Transverse colon (tissue), 4 donors: ENCODE results near the gene PAK6. TPM values are rescaled to one million over a fixed set of nuclear protein-coding genes. Genes with fewer than 3 reads are reported as not detected.

ENCODE experiments used
- DNase-seq: peaks from one replicate; pipeline ENCODE4 v3.0.0-alpha.2; 2019
- H3K27ac ChIP-seq, 4 donors: fragments of 200-600 bp; sonication (generic); 2 replicates each; pipeline ENCODE4 v1.5.1; 2016 to 2018; ENCODE audit warnings: inconsistent platforms in 4 of 4
- H3K27me3 ChIP-seq: fragments of 200-600 bp; sonication (generic); 2 replicates; pipeline ENCODE4 v1.5.1; 2017; ENCODE audit warnings: inconsistent platforms
- H3K36me3 ChIP-seq, 4 donors: fragments of 200-600 bp; sonication (generic); 2 replicates each; pipeline ENCODE4 v1.5.1; 2017 to 2019; ENCODE audit warnings: inconsistent platforms in 4 of 4
- H3K4me1 ChIP-seq, 4 donors: fragments of 200-600 bp; sonication (generic); 2 replicates each; pipeline ENCODE4 v1.5.1; 2017 to 2020; ENCODE audit warnings: inconsistent platforms in 4 of 4
- H3K4me3 ChIP-seq, 4 donors: fragments of 200-600 bp; sonication (generic); 1 replicate in 1 of 4; 2 replicates in 3 of 4; pipeline versions ENCODE4 v1.5.1 to v1.6.1; 2017 to 2019; ENCODE audit warnings: inconsistent platforms in 4 of 4
- H3K9me3 ChIP-seq, 2 donors: fragments of 200-600 bp; sonication (generic); 2 replicates each; pipeline ENCODE4 v1.5.1; 2017 to 2019; ENCODE audit warnings: inconsistent platforms in 2 of 2
- EP300 ChIP-seq: sonication (generic); formaldehyde crosslinking; IDR thresholded peaks from one replicate; pipeline ENCODE4 v1.6.1; 2017; ENCODE audit warnings: antibody characterized with exemption, low read depth
- POLR2A ChIP-seq: fragments of 450-650 bp; IDR thresholded peaks from one replicate; pipeline ENCODE4 v1.6.1; 2016; ENCODE audit warnings: antibody characterized with exemption, mild to moderate bottlenecking, moderate library complexity
- POLR2AphosphoS5 ChIP-seq, 3 donors: sonication (generic); formaldehyde crosslinking; IDR thresholded peaks; one replicate each; pipeline ENCODE4 v1.6.1; 2016; ENCODE audit warnings: antibody characterized with exemption in 3 of 3
- WGBS, 2 donors: methylation state at CpG; one replicate each; pipeline ENCODE4 v1.1.5; 2018; ENCODE audit warnings: low coverage in 1 of 2; 5-methylcytosine and 5-hydroxymethylcytosine counted together
- in situ Hi-C, 4 donors: fragments of 200-750 bp; cut with MboI; loops; one replicate each; pipeline versions ENCODE4 v1.15.0 to v1.15.1; 2017; ENCODE audit warnings: low sequenced_read_pairs in 3 of 4, low pct_ligation_motif_present in 1 of 4, low pct_unique_long_range_greater_than_20kb in 1 of 4
- intact Hi-C: fragments of 100-400 bp; cut with DNase I; formaldehyde crosslinking; loops from one replicate; pipeline ENCODE4 v1.15.1; 2023; ENCODE audit warnings: low total_unique reads
- total RNA-seq, 4 donors: library from RNA; depleted of rRNA; stranded (reverse); fragments of >200 nt; gene quantifications; one replicate each; pipeline ENCODE4 v1.1.0, GENCODE V29; 2016
- TF ChIP-seq, protein P1 (sequence below), 5 experiments: fragments of 200-600 bp in 3 of 5; fragments of 450-650 bp in 2 of 5; sonication (generic) in 3 of 5; IDR thresholded peaks; 1 replicate in 2 of 5; 2 replicates in 3 of 5; pipeline ENCODE4 v1.5.1; 2016 to 2017; ENCODE audit warnings: antibody characterized with exemption in 5 of 5, inconsistent platforms in 3 of 5, mild to moderate bottlenecking in 2 of 5, moderate library complexity in 1 of 5

Gene PAK6
- total RNA-seq, 4 donors from 2014 or later: 3.0 to 7.5 (median 4.5) TPM

DNA sequence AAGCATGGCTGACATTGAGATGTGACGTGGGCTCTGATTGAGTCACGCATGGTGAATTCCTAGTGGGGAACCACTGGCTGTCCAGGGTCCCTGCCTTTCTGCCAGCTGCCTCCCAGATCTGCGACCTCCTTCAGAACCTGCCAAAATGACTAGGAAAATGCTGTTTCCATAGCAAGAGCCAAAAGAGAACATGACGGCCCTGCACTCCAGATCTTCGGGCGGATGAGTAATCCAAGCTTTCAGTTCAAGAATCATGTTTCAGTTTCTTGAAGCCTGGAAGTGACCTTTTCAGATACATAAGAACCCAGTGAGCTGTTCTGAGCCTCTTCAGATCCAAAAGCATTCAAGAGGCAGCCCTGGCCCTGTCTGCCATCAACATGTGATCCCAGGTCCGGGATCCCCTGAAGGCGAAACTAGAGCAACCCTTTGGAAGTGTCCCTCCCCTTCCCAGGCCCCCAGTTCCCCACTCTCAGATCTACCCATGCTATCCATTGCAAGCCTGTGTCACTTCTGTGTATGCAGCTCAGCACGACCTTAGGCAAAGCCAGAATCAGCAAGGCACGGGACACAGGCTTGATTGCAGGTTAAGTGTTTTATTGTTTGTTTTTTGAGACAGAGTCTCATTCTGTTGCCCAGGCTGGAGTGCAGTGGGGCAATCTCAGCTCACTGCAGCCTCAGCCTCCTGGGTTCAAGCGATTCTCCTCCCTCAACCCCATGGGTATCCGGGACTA lies 24.3 kb downstream of the PAK6 start:
- no peaks in the 10 kb centered on the region for H3K9me3 ChIP-seq
- no peak overlapping the region for H3K4me3 ChIP-seq
- no peaks in the 10 kb centered on the region for H3K27me3 ChIP-seq
- TF ChIP-seq EP300 (no peak), POLR2AphosphoS5 (IDR thresholded peaks at IDR 0.05) (peak in 1 of 3 donors; percentile 28), POLR2A (no peak)
- TF ChIP-seq, protein P1, sequence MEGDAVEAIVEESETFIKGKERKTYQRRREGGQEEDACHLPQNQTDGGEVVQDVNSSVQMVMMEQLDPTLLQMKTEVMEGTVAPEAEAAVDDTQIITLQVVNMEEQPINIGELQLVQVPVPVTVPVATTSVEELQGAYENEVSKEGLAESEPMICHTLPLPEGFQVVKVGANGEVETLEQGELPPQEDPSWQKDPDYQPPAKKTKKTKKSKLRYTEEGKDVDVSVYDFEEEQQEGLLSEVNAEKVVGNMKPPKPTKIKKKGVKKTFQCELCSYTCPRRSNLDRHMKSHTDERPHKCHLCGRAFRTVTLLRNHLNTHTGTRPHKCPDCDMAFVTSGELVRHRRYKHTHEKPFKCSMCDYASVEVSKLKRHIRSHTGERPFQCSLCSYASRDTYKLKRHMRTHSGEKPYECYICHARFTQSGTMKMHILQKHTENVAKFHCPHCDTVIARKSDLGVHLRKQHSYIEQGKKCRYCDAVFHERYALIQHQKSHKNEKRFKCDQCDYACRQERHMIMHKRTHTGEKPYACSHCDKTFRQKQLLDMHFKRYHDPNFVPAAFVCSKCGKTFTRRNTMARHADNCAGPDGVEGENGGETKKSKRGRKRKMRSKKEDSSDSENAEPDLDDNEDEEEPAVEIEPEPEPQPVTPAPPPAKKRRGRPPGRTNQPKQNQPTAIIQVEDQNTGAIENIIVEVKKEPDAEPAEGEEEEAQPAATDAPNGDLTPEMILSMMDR (IDR thresholded peaks at IDR 0.05): no peak
- intact Hi-C loops (no loop called here), in situ Hi-C loops (loop anchor here in 1 of 4 donors (25.0 kb wide), 1 partner anchor 226 kb away; the partner anchor contains the start of gene SRP14)
- H3K4me1 ChIP-seq: peaks cover 0 to 21% (median 14%) of the 10 kb centered on the region in 4 donors
- WGBS, 2 donors: 56% methylated on average over 12 of the region's 12 CpGs; no CpG with 5 or more reads in 1 of the 2 donors
- peak; percentile 38 for DNase-seq
- no peaks in the 10 kb centered on the region for H3K36me3 ChIP-seq
- peak overlapping the region in 1 of 4 donors; percentile 69 for H3K27ac ChIP-seq

DNA sequence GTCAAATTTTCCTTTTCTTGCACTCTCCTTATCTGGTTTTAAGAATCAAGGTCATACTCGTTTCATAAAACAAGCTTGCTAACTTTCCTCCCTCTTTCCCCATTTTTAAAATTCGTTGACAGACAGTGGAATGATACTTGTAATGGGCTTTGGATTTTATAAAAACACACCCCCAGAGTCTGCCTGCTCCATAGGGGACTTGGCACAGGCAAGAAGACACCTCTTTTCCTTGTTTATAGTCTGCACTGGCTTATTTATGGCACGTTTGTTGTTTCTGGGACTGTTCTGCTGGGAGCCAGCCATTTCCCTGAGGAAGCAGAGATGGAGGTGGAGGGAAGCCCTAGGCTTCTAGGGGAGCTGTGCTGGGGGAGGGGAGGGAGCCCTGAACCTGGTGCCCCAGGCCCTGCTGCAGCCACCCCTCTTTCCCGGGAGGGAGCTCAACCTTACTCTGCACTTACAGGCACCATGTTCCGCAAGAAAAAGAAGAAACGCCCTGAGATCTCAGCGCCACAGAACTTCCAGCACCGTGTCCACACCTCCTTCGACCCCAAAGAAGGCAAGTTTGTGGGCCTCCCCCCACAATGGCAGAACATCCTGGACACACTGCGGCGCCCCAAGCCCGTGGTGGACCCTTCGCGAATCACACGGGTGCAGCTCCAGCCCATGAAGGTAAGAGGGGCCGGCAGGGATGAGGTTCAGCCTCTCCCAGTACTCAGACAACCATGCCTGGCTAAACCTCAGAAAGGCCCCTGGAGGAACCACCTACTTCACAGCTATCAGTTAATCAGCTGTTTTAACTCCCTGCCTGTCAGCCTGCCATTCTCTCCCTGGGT lies 25.7 kb downstream of the PAK6 start:
- DNase-seq: no peak
- 18 to 70% methylated on average over 2 to 16 of the region's 16 CpGs for WGBS, 2 donors
- Histone ChIP-seq H3K4me1 (peaks cover 0 to 21% (median 14%) of the 10 kb centered on the region in 4 donors), H3K27ac (no peak overlapping the region), H3K36me3 (no peaks in the 10 kb centered on the region), H3K27me3 (no peaks in the 10 kb centered on the region), H3K9me3 (no peaks in the 10 kb centered on the region), H3K4me3 (no peak overlapping the region)
- intact Hi-C loops (no loop called here), in situ Hi-C loops (loop anchor here in 1 of 4 donors (25.0 kb wide), 1 partner anchor 227 kb away; the partner anchor contains the start of gene SRP14)
- TF ChIP-seq EP300 (no peak), POLR2AphosphoS5 (IDR thresholded peaks at IDR 0.05) (no peak), POLR2A (no peak)
- TF ChIP-seq, protein P1 (IDR thresholded peaks at IDR 0.05): no peak

DNA sequence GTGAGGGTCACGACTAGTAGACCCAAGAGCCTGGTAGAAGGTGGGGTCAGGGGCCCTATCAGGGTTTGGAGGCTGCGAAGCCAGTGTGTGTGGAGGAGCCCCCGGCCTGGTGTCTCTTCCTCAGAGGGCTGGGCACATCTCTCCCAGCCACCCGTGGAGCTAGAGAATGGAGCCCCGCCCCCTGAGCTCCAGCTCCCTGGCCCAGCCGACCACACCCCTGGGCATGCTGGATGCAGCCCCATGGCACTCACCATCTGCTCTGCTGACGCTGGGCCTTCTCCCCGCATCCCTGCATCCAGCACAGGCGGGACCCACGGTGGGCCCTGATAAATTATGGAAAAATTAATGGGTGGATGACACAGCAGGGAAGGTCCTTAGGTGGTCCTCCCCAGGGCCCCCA lies 26.5 kb downstream of the PAK6 start:
- intact Hi-C loops (no loop called here), in situ Hi-C loops (loop anchor here in 1 of 4 donors (25.0 kb wide), 1 partner anchor 228 kb away; the partner anchor contains the start of gene SRP14)
- no peaks in the 10 kb centered on the region for H3K36me3 ChIP-seq

More for the DNA sequence above, 26.5 kb downstream of the PAK6 start:
- Histone ChIP-seq H3K9me3 (no peaks in the 10 kb centered on the region), H3K4me1 (peaks cover 0 to 21% (median 14%) of the 10 kb centered on the region in 4 donors), H3K27ac (no peak overlapping the region), H3K4me3 (no peak overlapping the region), H3K27me3 (no peaks in the 10 kb centered on the region)
- TF ChIP-seq EP300 (no peak), POLR2A (no peak), POLR2AphosphoS5 (IDR thresholded peaks at IDR 0.05) (no peak)
- TF ChIP-seq, protein P1 (IDR thresholded peaks at IDR 0.05): no peak
- 80% methylated on average over 1 to 9 of the region's 10 CpGs for whole genome bisulfite sequencing, 2 donors
- DNase-seq: no peak
